H7 (cell line): Measurements from ENCODE around the gene MUC4. TPM values are rescaled to one million over a fixed set of nuclear protein-coding genes. Genes with fewer than 3 reads are reported as not detected.
"Not testable (repeated sequence)": the region's sequence is repeated elsewhere in the genome, so short reads cannot be mapped to it uniquely, and the experiment has no call there.

Experiments used
- DNase-seq: peaks from one replicate; pipeline ENCODE4 v3.0.0; 2012
- H3K27me3 ChIP-seq: 2 replicates; pipeline ENCODE4 v1.6.0; 2011; ENCODE audit warnings: mild to moderate bottlenecking, low read length; ENCODE audit not compliant: control insufficient read depth, insufficient read depth
- H3K36me3 ChIP-seq: replicated peaks from 2 replicates; pipeline ENCODE4 v1.5.1; 2011; ENCODE audit warnings: low read length; ENCODE audit not compliant: control insufficient read depth, insufficient read depth
- H3K4me3 ChIP-seq: 2 replicates; pipeline ENCODE4 v1.5.1; 2011; ENCODE audit warnings: low read depth, mild to moderate bottlenecking, control low read depth, low read length, moderate library complexity; ENCODE audit not compliant: insufficient read depth
- total RNA-seq: library from RNA; depleted of rRNA; stranded (reverse); fragments of >200 nt; shearing (Covaris generic); gene quantifications from 2 replicates; pipeline ENCODE4 v1.2.3, GENCODE V29; 2014

Gene MUC4
- total RNA-seq, 1 experiment from 2014 or later: 3.5 TPM

- H3K27me3 ChIP-seq, H3K36me3 ChIP-seq, H3K4me3 ChIP-seq: not testable (repeated sequence)
- DNase-seq: peak; percentile 23
Observed at GRCh38 chr3:195711091-195711812, 100.5 kb downstream of the MUC4 start.

- not testable (repeated sequence) for DNase-seq, H3K27me3 ChIP-seq, H3K4me3 ChIP-seq, H3K36me3 ChIP-seq
Observed at GRCh38 chr3:195710126-195710905, 101.4 kb downstream of the MUC4 start.

GRCh38 chr3:195709676-195710085 lies 102.0 kb downstream of the MUC4 start:
- Histone ChIP-seq H3K36me3 (no peaks in the 10 kb centered on the region), H3K27me3 (no peaks in the 10 kb centered on the region; the same call in 1 of the 2 replicates), H3K4me3 (no peak overlapping the region)
- DNase-seq: no peak

- Histone ChIP-seq H3K4me3 (no peak overlapping the region), H3K36me3 (no peaks in the 10 kb centered on the region), H3K27me3 (no peaks in the 10 kb centered on the region; the same call in 1 of the 2 replicates)
- no peak for DNase-seq
Observed at GRCh38 chr3:195708626-195709481, 102.9 kb downstream of the MUC4 start.

- H3K27me3 ChIP-seq: no peaks in the 10 kb centered on the region; the same call in 1 of the 2 replicates
Observed at GRCh38 chr3:195708061-195708460, 103.7 kb downstream of the MUC4 start.

GRCh38 chr3:195705081-195705991 lies 106.4 kb downstream of the MUC4 start:
- H3K27me3 ChIP-seq: no peaks in the 10 kb centered on the region; the same call in 1 of the 2 replicates
- no peaks in the 10 kb centered on the region for H3K36me3 ChIP-seq
- H3K4me3 ChIP-seq: no peak overlapping the region
- peak; percentile 48 for DNase-seq

More at GRCh38 chr3:195708061-195708460, 103.7 kb downstream of the MUC4 start:
- Histone ChIP-seq H3K4me3 (no peak overlapping the region), H3K36me3 (no peaks in the 10 kb centered on the region)
- DNase-seq: no peak

GRCh38 chr3:195704433-195704999 lies 107.2 kb downstream of the MUC4 start:
- no peak for DNase-seq
- H3K36me3 ChIP-seq: no peaks in the 10 kb centered on the region
- no peak overlapping the region for H3K4me3 ChIP-seq
- no peaks in the 10 kb centered on the region; the same call in 1 of the 2 replicates for H3K27me3 ChIP-seq

GRCh38 chr3:195703776-195704175 lies 108.0 kb downstream of the MUC4 start:
- DNase-seq: no peak
- H3K36me3 ChIP-seq: no peaks in the 10 kb centered on the region
- no peaks in the 10 kb centered on the region; the same call in 1 of the 2 replicates for H3K27me3 ChIP-seq
- H3K4me3 ChIP-seq: no peak overlapping the region

GRCh38 chr3:195701042-195701915 lies 110.5 kb downstream of the MUC4 start:
- no peaks in the 10 kb centered on the region for H3K27me3 ChIP-seq
- peak; percentile 31 for DNase-seq
- no peaks in the 10 kb centered on the region for H3K36me3 ChIP-seq
- H3K4me3 ChIP-seq: no peak overlapping the region

GRCh38 chr3:195700319-195700718 lies 111.4 kb downstream of the MUC4 start:
- Histone ChIP-seq H3K36me3 (no peaks in the 10 kb centered on the region), H3K27me3 (no peaks in the 10 kb centered on the region), H3K4me3 (no peak overlapping the region)
- DNase-seq: no peak

GRCh38 chr3:195699860-195700259 lies 111.9 kb downstream of the MUC4 start:
- no peaks in the 10 kb centered on the region for H3K36me3 ChIP-seq
- H3K27me3 ChIP-seq: no peaks in the 10 kb centered on the region
- DNase-seq: no peak
- no peak overlapping the region for H3K4me3 ChIP-seq

GRCh38 chr3:195699388-195699771 lies 112.3 kb downstream of the MUC4 start:
- DNase-seq: no peak
- Histone ChIP-seq H3K36me3 (peaks cover under 1% of the 10 kb centered on the region; the same call in 1 of the 2 replicates), H3K4me3 (no peak overlapping the region)

More at GRCh38 chr3:195699388-195699771, 112.3 kb downstream of the MUC4 start:
- H3K27me3 ChIP-seq: no peaks in the 10 kb centered on the region
